GM12878 (cell line): ENCODE results near the gene DPP4. TPM values are rescaled to one million over a fixed set of nuclear protein-coding genes. Genes with fewer than 3 reads are reported as not detected.

ENCODE experiments used
- ATAC-seq: fragments of 200-7000 bp; cut with Tn5 transposase; 3 replicates; pipeline ENCODE4 v1.9.1; 2020; ENCODE audit warnings: mild to moderate bottlenecking, moderate library complexity
- BruUV-seq: library from RNA; stranded (reverse); fragments of 400-500 nt; replicated peaks from 2 replicates; lab custom pipeline; 2021; lab: Mats Ljungman, UMichigan
- CTCF ChIA-PET: fragments of 300-600 bp; sonication (Branson Sonifier 250); formaldehyde crosslinking; extraction: SDS; loops from one replicate; lab custom pipeline; 2021; ENCODE audit warnings: inconsistent platforms; lab: Yijun Ruan, JAX
- POLR2A ChIA-PET: fragments of 350-600 bp; formaldehyde crosslinking; extraction: SDS; loops from one replicate; lab custom pipeline; 2021; ENCODE audit warnings: inconsistent platforms; lab: Charles Lee
- RAD21 ChIA-PET: fragments of 300-600 bp; sonication (Branson Sonifier 250); formaldehyde crosslinking; loops from one replicate; lab custom pipeline; 2023; ENCODE audit warnings: antibody characterized with exemption; ENCODE audit not compliant: unreplicated experiment; lab: Charles Lee
- SMC1A ChIA-PET: fragments of 300-600 bp; sonication (Branson Sonifier 250); formaldehyde crosslinking; loops from one replicate; lab custom pipeline; 2023; ENCODE audit not compliant: unreplicated experiment, uncharacterized antibody; lab: Charles Lee
- DNase-seq: peaks from one replicate; pipeline ENCODE4 v3.0.0-alpha.2; 2011; ENCODE audit warnings: low read depth, low spot score
- FAIRE-seq: peaks from 3 replicates; lab custom pipeline; 2011; peaks lifted over from hg19 to GRCh38; lab: Jason Lieb, UNC
- H2AFZ ChIP-seq: 2 replicates; pipeline ENCODE4 v1.6.0; 2011; ENCODE audit warnings: low read depth, low read length, control low read depth; ENCODE audit not compliant: control insufficient read depth
- H3K27ac ChIP-seq: 2 replicates; pipeline ENCODE4 v1.5.1; 2011; ENCODE audit warnings: control low read depth; ENCODE audit not compliant: control insufficient read depth, insufficient read depth
- H3K27me3 ChIP-seq, 2 experiments: replicated peaks in 1 of 2; 2 replicates each; pipeline versions ENCODE4 v1.6.0 to v1.6.1; 2011; ENCODE audit warnings: low read length in 1 of 2; ENCODE audit not compliant: control insufficient read depth in 2 of 2, insufficient read depth in 2 of 2
- H3K36me3 ChIP-seq, 2 experiments: 2 replicates each; pipeline ENCODE4 v1.5.1; 2011; ENCODE audit warnings: low read length in 1 of 2; ENCODE audit not compliant: control insufficient read depth in 2 of 2, insufficient read depth in 2 of 2
- H3K4me1 ChIP-seq: 2 replicates; pipeline ENCODE4 v1.6.1; 2011; ENCODE audit warnings: mild to moderate bottlenecking, low read length, moderate library complexity, mixed read lengths; ENCODE audit not compliant: control insufficient read depth, insufficient read depth
- H3K4me2 ChIP-seq: 2 replicates; pipeline ENCODE4 v1.6.0; 2011; ENCODE audit warnings: control low read depth; ENCODE audit not compliant: control insufficient read depth, insufficient read depth
- H3K4me3 ChIP-seq: fragments of 200-600 bp; sonication (generic); 2 replicates; pipeline ENCODE4 v1.5.1; 2016
- H3K79me2 ChIP-seq: 2 replicates; pipeline ENCODE4 v1.6.0; 2011; ENCODE audit warnings: low read length; ENCODE audit not compliant: control insufficient read depth, insufficient read depth
- H3K9ac ChIP-seq: 2 replicates; pipeline ENCODE4 v1.8.0; 2011; ENCODE audit warnings: low read length, control low read depth, mixed read lengths; ENCODE audit not compliant: control insufficient read depth, insufficient read depth
- H3K9me3 ChIP-seq: replicated peaks from 3 replicates; pipeline ENCODE4 v1.5.1; 2011; ENCODE audit warnings: mild to moderate bottlenecking, low read length; ENCODE audit not compliant: control insufficient read depth, insufficient read depth
- H4K20me1 ChIP-seq: 2 replicates; pipeline ENCODE4 v1.6.0; 2011; ENCODE audit not compliant: control insufficient read depth, insufficient read depth
- BRCA1 ChIP-seq: IDR thresholded peaks from 2 replicates; pipeline ENCODE4 v1.6.1; 2011; ENCODE audit warnings: low read depth, low read length, improper control_type of control experiment
- CBX3 ChIP-seq: fragments of 200-600 bp; sonication (generic); IDR thresholded peaks from 2 replicates; pipeline ENCODE4 v1.6.1; 2016; ENCODE audit warnings: low read depth, borderline replicate concordance
- CEBPB ChIP-seq, 2 experiments: fragments of 150-350 bp in 1 of 2; IDR thresholded peaks; 2 replicates each; pipeline ENCODE4 v1.6.1; 2012 to 2014; ENCODE audit warnings: low read depth in 2 of 2, low read length in 2 of 2, borderline replicate concordance in 1 of 2, inconsistent platforms in 1 of 2
- EGR1 ChIP-seq, 2 experiments: IDR thresholded peaks; 1 replicate in 1 of 2; 2 replicates in 1 of 2; pipeline ENCODE4 v1.6.1; 2011 to 2012; ENCODE audit warnings: low read depth in 2 of 2, low read length in 2 of 2, borderline replicate concordance in 1 of 2, mild to moderate bottlenecking in 1 of 2, moderate library complexity in 1 of 2
- EP300 ChIP-seq, 2 experiments: fragments of 150-350 bp in 1 of 2; IDR thresholded peaks; 2 replicates each; pipeline ENCODE4 v1.6.1; 2011 to 2012; ENCODE audit warnings: low read depth in 2 of 2, low read length in 2 of 2, borderline replicate concordance in 1 of 2, improper control_type of control experiment in 1 of 2, inconsistent platforms in 1 of 2; ENCODE audit not compliant: control insufficient read depth in 1 of 2
- FOXK2 ChIP-seq: fragments of 450-650 bp; IDR thresholded peaks from 2 replicates; pipeline ENCODE4 v1.6.1; 2017; ENCODE audit warnings: mild to moderate bottlenecking, moderate library complexity
- RUNX3 ChIP-seq: IDR thresholded peaks from 2 replicates; pipeline ENCODE4 v1.6.1; 2012; ENCODE audit warnings: low read length, inconsistent platforms
- SIN3A ChIP-seq: IDR thresholded peaks from 2 replicates; pipeline ENCODE4 v1.6.1; 2012; ENCODE audit warnings: low read depth, low read length, improper control_type of control experiment
- TBL1XR1 ChIP-seq: IDR thresholded peaks from 2 replicates; pipeline ENCODE4 v1.6.1; 2012; ENCODE audit warnings: low read depth, low read length, improper control_type of control experiment
- ZNF622 ChIP-seq: fragments of 450-650 bp; IDR thresholded peaks from 2 replicates; pipeline ENCODE4 v1.6.1; 2017; ENCODE audit warnings: mild to moderate bottlenecking, inconsistent platforms
- in situ Hi-C: fragments of 300-500 bp; cut with MboI; formaldehyde crosslinking; loops from 9 replicates; pipeline ENCODE4 v1.14.3; 2018; ENCODE audit warnings: mixed read lengths
- intact Hi-C: fragments of 100-400 bp; cut with micrococcal nuclease; formaldehyde crosslinking; loops from one replicate; pipeline ENCODE4 v1.14.2; 2022; ENCODE audit not compliant: unreplicated experiment
- polyA plus RNA-seq, 11 experiments: library from polyadenylated mRNA; depleted of rRNA in 4 of 11; unstranded in 6 of 11; stranded (reverse) in 5 of 11; fragments of >200 nt; fragmentation: Nextera tagmentation in 4 of 11; fragmentation: Illumina TruSeq in 1 of 11; extraction: Ambion mirVana in 4 of 11; extraction: Trizol in 1 of 11; gene quantifications; 1 replicate in 1 of 11; 2 replicates in 10 of 11; pipeline versions ENCODE4 v1.2.1 to v1.2.3, GENCODE V29; 2011 to 2016; ENCODE audit warnings: inconsistent platforms in 2 of 11, missing spikeins in 2 of 11, low read depth in 1 of 11
- total RNA-seq, 4 experiments: library from RNA; depleted of rRNA in 3 of 4; stranded (reverse); fragments of >200 nt in 3 of 4; fragmentation: Illumina TruSeq in 1 of 4; extraction: Trizol in 1 of 4; gene quantifications; 2 replicates each; pipeline versions ENCODE4 v1.2.1 to v1.2.3, GENCODE V29; 2013 to 2021
- TF ChIP-seq, protein P1 (sequence below): fragments of 450-650 bp; IDR thresholded peaks from 2 replicates; pipeline ENCODE4 v1.6.1; 2018; ENCODE audit warnings: mild to moderate bottlenecking, low read depth, moderate library complexity; ENCODE audit not compliant: partially characterized antibody
- TF ChIP-seq, protein P2 (sequence below): fragments of 450-650 bp; IDR thresholded peaks from 2 replicates; pipeline ENCODE4 v1.6.1; 2017; ENCODE audit warnings: low read depth, mild to moderate bottlenecking, moderate library complexity
- TF ChIP-seq, protein P3 (sequence below): fragments of 450-650 bp; formaldehyde crosslinking; IDR thresholded peaks from 2 replicates; pipeline ENCODE4 v1.4.0; 2020; ENCODE audit warnings: mild to moderate bottlenecking, moderate library complexity

DPP4 gene
- total and polyA plus RNA-seq, 10 of the 15 experiments (the other 5 are each of a cell fraction or from before 2014, with no cell fraction given), result 4.1 to 11.4 (median 9.3) TPM

DNA sequence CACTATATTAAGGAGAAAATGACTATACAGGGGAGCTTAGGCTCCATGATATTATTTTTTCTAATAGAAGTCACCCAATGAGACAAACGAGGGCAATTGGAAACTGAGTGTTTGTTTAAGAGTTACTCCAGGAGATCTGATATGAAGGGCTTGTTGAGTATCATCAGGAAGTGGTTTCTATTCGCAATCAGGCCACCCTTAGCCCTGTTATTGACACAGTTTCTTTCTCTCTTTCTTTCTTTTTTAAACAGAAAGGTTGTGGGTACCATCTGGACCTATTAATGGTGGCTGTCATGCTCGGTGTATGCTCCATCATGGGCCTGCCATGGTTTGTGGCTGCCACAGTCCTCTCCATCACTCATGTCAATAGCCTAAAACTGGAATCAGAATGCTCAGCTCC lies 117.3 kb downstream of the DPP4 start (continued):
- TF ChIP-seq, protein P1, sequence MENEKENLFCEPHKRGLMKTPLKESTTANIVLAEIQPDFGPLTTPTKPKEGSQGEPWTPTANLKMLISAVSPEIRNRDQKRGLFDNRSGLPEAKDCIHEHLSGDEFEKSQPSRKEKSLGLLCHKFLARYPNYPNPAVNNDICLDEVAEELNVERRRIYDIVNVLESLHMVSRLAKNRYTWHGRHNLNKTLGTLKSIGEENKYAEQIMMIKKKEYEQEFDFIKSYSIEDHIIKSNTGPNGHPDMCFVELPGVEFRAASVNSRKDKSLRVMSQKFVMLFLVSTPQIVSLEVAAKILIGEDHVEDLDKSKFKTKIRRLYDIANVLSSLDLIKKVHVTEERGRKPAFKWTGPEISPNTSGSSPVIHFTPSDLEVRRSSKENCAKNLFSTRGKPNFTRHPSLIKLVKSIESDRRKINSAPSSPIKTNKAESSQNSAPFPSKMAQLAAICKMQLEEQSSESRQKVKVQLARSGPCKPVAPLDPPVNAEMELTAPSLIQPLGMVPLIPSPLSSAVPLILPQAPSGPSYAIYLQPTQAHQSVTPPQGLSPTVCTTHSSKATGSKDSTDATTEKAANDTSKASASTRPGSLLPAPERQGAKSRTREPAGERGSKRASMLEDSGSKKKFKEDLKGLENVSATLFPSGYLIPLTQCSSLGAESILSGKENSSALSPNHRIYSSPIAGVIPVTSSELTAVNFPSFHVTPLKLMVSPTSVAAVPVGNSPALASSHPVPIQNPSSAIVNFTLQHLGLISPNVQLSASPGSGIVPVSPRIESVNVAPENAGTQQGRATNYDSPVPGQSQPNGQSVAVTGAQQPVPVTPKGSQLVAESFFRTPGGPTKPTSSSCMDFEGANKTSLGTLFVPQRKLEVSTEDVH, result no peak
- no peak for TF ChIP-seq SIN3A
- TF ChIP-seq, protein P2, sequence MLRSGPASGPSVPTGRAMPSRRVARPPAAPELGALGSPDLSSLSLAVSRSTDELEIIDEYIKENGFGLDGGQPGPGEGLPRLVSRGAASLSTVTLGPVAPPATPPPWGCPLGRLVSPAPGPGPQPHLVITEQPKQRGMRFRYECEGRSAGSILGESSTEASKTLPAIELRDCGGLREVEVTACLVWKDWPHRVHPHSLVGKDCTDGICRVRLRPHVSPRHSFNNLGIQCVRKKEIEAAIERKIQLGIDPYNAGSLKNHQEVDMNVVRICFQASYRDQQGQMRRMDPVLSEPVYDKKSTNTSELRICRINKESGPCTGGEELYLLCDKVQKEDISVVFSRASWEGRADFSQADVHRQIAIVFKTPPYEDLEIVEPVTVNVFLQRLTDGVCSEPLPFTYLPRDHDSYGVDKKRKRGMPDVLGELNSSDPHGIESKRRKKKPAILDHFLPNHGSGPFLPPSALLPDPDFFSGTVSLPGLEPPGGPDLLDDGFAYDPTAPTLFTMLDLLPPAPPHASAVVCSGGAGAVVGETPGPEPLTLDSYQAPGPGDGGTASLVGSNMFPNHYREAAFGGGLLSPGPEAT, result no peak

DNA sequence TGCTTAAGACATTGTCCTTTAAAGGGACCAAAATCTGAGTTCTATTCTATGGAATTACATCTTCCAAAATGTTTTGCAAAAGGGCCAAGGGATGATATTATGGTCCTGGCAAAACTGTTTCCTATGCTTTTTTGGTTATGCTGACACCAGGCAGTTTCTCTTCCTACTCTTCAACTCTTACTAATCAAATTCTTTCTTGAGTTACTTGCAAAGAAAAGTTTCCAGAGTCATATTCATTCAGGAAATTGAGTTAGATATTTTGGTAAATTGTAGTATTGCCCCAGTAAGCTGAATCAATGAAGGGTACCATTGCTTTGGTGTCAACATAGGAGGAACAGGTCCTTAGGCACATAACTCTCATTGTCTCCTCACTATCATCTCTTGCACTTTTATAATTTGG lies 118.8 kb downstream of the DPP4 start:
- no peaks in the 10 kb centered on the region for H3K79me2 ChIP-seq
- H3K27ac ChIP-seq, result no peak overlapping the region
- ChIA-PET SMC1A (interaction anchor here (1.0 kb wide), 1 partner anchor 368 kb away, joined by 3 read pairs; no protein-coding TSS in a partner anchor), RAD21 (no interaction called here), POLR2A (no interaction called here), CTCF (interaction anchor here (1.3 kb wide), 1 partner anchor 9 kb away, joined by 6 read pairs; no protein-coding TSS in a partner anchor)
- H3K9ac ChIP-seq, result no peak overlapping the region
- H3K9me3 ChIP-seq, result no peaks in the 10 kb centered on the region
- no peak overlapping the region for H3K4me2 ChIP-seq
- intact Hi-C loops (no loop called here), in situ Hi-C loops (no loop called here)
- H3K4me3 ChIP-seq, result no peak overlapping the region
- no peaks in the 10 kb centered on the region for H3K36me3 ChIP-seq
- ATAC-seq (no peak), DNase-seq (no peak), FAIRE-seq (no peak)
- H3K4me1 ChIP-seq, result no peaks in the 10 kb centered on the region
- H4K20me1 ChIP-seq, result no peaks in the 10 kb centered on the region
- H2AFZ ChIP-seq, result no peak overlapping the region
- BruUV-seq, result no TSS peak
- H3K27me3 ChIP-seq, result no peaks in the 10 kb centered on the region; a peak in 1 of 4 replicates
- TF ChIP-seq FOXK2 (no peak), EP300 (IDR thresholded peaks at IDR 0.05; ENCODE audit: borderline replicate concordance in 1 of 2, control insufficient read depth in 1 of 2, low read depth in 2 of 2, low read length in 2 of 2) (no peak), TBL1XR1 (no peak), BRCA1 (no peak), CBX3 (no peak), EGR1 (IDR thresholded peaks at IDR 0.05; ENCODE audit: borderline replicate concordance in 1 of 2, low read depth in 2 of 2, low read length in 2 of 2) (no peak), RUNX3 (no peak), CEBPB (IDR thresholded peaks at IDR 0.05; ENCODE audit: borderline replicate concordance in 1 of 2, low read depth in 2 of 2, low read length in 2 of 2) (no peak), ZNF622 (no peak)
- TF ChIP-seq, protein P2, result no peak
- TF ChIP-seq, protein P3, sequence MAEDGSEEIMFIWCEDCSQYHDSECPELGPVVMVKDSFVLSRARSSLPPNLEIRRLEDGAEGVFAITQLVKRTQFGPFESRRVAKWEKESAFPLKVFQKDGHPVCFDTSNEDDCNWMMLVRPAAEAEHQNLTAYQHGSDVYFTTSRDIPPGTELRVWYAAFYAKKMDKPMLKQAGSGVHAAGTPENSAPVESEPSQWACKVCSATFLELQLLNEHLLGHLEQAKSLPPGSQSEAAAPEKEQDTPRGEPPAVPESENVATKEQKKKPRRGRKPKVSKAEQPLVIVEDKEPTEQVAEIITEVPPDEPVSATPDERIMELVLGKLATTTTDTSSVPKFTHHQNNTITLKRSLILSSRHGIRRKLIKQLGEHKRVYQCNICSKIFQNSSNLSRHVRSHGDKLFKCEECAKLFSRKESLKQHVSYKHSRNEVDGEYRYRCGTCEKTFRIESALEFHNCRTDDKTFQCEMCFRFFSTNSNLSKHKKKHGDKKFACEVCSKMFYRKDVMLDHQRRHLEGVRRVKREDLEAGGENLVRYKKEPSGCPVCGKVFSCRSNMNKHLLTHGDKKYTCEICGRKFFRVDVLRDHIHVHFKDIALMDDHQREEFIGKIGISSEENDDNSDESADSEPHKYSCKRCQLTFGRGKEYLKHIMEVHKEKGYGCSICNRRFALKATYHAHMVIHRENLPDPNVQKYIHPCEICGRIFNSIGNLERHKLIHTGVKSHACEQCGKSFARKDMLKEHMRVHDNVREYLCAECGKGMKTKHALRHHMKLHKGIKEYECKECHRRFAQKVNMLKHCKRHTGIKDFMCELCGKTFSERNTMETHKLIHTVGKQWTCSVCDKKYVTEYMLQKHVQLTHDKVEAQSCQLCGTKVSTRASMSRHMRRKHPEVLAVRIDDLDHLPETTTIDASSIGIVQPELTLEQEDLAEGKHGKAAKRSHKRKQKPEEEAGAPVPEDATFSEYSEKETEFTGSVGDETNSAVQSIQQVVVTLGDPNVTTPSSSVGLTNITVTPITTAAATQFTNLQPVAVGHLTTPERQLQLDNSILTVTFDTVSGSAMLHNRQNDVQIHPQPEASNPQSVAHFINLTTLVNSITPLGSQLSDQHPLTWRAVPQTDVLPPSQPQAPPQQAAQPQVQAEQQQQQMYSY (CRISPR knock-in tag), result no peak
